ENCODE results near the gene MCF2L. TPM values are rescaled to one million over a fixed set of nuclear protein-coding genes. Genes with fewer than 3 reads are reported as not detected.

MCF2L gene
- total RNA-seq, 4 donors from 2014 or later: 18.4 to 173 (median 57.6) TPM

GRCh38 chr13:113080361-113080831 lies 111.4 kb downstream of the MCF2L start:
- TF ChIP-seq CTCF (IDR thresholded peaks at IDR 0.05; ENCODE audit: low read depth): no peak

- no peak for TF ChIP-seq CTCF (IDR thresholded peaks at IDR 0.05; ENCODE audit: low read depth)
These were observed 112.0 kb downstream of the MCF2L start for GRCh38 chr13:113080901-113081521.

GRCh38 chr13:113082198-113083021 lies 113.4 kb downstream of the MCF2L start:
- TF ChIP-seq CTCF (IDR thresholded peaks at IDR 0.05; ENCODE audit: low read depth): no peak

GRCh38 chr13:113083022-113083373 lies 114.0 kb downstream of the MCF2L start:
- no peak for TF ChIP-seq CTCF (IDR thresholded peaks at IDR 0.05; ENCODE audit: low read depth)

GRCh38 chr13:113083402-113084061 lies 114.5 kb downstream of the MCF2L start:
- no peak for TF ChIP-seq CTCF (IDR thresholded peaks at IDR 0.05; ENCODE audit: low read depth)

- TF ChIP-seq CTCF (IDR thresholded peaks at IDR 0.05; ENCODE audit: low read depth): no peak
These were observed 115.3 kb downstream of the MCF2L start for GRCh38 chr13:113084094-113084942.
